Activated CD4-positive, CD25-positive, alpha-beta regulatory T cell treated with anti-CD3 and anti-CD28 coated beads, Interleukin-2, amount 50 U/mL, for 16 hours (primary cell): ENCODE data around the gene LYL1.
"Not testable (repeated sequence)": the region's sequence is repeated elsewhere in the genome, so short reads cannot be mapped to it uniquely, and the experiment has no call there.

Source experiments
- DNase-seq: peaks from one replicate; pipeline ENCODE4 v3.0.0-alpha.2; 2020; ENCODE audit warnings: low read depth, low spot score

Gene LYL1

GRCh38 chr19:13102666-13103580, at the start of gene LYL1:
TSS of gene LYL1 (minus strand) at chr19:13102858. CDS start at chr19:13101171, 1,687 bp downstream.
- DNase-seq, result no peak

GRCh38 chr19:13151605-13152355, 49.1 kb upstream of the LYL1 start:
- peak; percentile 92 for DNase-seq

DNA sequence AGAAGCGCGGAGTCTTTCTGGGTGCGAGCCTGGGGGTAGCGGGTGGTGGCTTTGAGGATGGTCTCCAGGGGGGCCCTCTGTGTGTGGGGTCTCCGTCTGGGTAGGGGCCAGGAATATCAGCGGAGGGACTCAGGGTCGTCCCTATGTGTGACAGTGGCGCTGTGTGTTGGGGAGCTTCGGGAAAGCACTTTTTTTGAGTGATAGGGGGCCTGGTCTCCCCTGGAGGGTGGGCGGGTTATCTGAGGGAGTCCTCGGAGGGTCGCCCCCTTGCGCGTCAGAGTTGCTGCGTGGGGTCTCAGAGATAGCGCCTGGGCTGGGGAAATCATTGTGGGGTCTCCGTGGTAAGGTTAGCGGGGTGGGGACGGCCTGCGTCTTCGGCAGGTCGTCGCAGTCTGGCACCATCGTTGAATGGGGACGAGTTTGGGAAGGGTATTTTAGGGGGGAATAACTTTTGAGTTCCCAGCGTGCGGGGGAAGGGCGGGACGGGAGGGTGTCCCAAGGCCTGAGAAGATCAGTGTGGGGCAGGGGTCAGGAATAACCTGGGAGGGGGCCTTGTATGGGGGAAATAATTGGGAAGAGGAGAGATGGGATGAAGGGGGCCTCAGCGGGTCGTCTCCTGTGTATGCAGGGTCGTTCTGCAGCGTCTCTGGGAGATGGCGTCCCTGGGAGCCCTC, 48.4 kb upstream of the LYL1 start:
- DNase-seq, result no peak

DNA sequence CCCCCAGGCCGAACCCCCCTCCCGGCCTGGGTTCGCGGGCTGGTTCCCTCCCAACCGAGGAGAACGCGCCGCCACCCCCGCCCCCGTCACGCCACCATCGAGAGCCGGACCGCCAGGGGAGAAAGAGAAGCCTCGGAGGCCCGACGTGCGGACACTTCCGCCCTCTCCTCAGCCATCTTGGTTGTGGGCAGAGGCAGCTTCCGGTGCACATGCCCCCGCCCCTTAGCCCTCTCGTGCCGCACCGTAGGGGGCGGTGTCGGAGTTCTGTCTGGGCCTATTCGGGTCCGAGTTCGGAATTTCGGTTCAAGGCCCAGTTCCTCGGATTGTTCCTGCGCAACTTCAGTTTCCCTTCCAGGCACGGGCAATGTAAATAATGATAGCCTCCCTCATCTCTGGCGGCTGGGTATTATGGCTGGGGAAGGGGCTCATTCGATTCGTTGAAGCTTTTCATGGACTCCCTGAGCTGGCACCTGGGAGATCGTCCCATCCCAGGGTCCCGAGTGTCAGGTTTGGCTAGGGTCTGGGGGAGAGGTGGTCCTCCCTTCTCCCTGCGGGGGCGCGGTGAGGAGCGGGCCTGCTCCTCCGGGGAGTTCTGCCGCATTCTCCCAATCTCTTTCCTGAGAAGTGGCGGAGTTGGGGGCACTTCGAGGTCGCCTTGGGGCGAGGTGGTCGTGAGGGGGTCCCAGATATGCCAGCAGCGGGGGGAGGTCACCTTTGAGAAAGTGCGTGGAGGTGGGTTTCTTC, 47.7 kb upstream of the LYL1 start, which contains the start of the genes IER2 and STX10:
Gene IER2 (plus strand): TSS at position 225 of the 744 bp plus-strand sequence. CDS start 2,776 bp downstream, outside the sequence.
Gene STX10 (minus strand): TSS at position 189 of the 744 bp plus-strand sequence. CDS start 202 bp downstream, outside the sequence.
- DNase-seq, result peak; percentile 85

- DNase-seq, result no peak
Measured at GRCh38 chr19:13149628-13150186, 47.0 kb upstream of the LYL1 start.

DNA sequence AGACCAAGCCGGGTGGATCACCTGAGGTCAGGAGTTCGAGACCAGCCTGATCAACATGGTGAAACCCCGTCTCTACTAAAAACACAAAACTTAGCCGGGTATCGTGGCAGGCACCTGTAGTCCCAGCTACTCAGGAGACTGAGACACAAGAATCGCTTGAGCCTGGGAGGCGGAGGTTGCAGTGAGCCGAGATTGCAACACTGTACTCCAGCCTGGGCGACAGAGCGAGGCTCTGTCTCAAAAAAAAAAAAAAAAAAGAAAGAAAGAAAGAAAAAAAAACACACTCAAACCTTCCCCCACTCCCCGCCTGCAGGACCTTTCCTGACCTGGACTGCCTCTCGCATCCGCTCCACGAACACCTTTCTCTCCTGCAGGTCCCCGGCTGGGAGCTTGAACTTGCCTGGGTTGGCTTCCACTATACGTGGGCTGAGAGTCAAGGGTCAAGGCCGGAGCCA, 46.5 kb upstream of the LYL1 start:
- not testable (repeated sequence) for DNase-seq

DNA sequence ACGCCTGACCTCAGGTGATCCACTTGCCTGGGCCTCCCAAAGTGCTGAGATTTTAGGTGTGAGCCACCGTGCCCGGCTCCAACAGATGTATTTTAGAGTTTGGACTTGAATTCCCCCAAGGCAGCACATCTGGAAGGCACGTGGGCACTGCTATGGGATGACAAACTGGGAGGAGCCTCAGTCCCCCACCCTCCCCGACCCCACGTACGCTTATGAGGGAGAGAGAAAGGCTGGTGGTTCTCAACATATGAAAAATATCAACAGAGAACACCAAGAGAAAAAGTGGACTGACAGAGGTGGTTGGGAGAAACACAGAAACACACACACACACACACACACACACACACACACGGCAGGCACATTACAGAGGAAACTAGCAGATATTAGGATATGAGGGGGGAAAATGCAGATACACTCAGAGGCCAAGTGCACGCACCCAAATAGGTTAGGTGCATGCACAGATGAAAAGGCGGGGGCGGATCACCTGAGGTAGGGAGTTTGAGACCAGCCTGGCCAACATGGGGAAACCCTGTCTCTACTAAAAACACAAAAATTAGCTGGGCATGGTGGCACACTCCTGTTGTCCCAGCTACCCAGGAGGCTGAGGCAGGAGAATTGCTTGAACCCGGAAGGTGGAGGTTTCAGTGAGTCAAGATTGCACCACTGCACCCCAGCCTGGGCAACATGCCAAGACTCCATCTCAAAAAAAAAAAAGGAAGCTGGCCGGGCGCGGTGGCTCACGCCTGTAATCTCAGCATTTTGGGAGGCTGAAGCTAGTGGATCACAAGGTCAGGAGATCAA, 44.3 kb upstream of the LYL1 start:
- DNase-seq, result no peak

- DNase-seq, result no peak
Measured at GRCh38 chr19:13139633-13140311, 37.1 kb upstream of the LYL1 start.

- no peak for DNase-seq
Measured at GRCh38 chr19:13138916-13139198, 36.2 kb upstream of the LYL1 start.

GRCh38 chr19:13138171-13138915, 35.7 kb upstream of the LYL1 start:
- no peak for DNase-seq

GRCh38 chr19:13137290-13137794, 34.7 kb upstream of the LYL1 start:
- DNase-seq, result no peak

DNA sequence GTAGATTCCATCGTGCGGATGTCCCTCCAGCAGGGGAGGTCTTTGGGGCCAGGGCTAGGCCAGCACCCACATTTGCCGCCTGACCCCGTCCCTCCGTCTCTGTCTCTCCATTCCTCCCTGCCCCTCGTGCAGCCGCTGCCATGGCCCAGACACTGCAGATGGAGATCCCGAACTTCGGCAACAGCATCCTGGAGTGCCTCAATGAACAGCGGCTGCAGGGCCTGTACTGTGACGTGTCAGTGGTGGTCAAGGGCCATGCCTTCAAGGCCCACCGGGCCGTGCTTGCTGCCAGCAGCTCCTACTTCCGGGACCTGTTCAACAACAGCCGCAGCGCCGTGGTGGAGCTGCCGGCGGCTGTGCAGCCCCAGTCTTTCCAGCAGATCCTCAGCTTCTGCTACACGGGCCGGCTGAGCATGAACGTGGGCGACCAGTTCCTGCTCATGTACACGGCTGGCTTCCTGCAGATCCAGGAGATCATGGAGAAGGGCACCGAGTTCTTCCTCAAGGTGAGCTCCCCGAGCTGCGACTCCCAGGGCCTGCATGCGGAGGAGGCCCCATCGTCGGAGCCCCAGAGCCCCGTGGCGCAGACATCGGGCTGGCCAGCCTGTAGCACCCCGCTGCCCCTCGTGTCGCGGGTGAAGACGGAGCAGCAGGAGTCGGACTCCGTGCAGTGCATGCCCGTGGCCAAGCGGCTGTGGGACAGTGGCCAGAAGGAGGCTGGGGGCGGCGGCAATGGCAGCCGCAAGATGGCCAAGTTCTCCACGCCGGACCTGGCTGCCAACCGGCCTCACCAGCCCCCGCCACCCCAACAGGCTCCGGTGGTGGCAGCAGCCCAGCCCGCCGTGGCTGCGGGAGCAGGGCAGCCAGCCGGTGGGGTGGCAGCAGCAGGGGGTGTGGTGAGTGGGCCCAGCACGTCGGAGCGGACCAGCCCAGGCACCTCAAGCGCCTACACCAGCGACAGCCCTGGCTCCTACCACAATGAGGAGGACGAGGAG, 32.7 kb upstream of the LYL1 start:
- no peak for DNase-seq

DNA sequence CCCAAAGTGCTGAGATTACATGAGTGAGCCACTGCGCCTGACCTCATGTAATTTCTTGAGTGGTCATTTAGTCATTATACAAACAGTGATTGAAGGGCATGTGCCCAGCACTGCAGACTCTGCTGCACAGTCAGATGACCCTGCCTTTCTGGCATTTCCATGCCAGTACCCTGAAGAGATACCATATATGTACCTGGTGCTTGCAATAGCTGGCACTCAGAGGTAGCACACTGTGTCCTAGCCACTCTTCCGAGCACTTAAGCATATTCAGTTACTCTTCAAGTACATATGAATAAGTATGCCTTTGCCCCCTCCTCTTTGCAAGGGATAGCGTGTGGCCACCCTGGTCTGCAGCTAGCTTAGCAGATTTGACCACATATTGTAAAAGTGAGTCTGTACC, 32.0 kb upstream of the LYL1 start:
- no peak for DNase-seq

DNA sequence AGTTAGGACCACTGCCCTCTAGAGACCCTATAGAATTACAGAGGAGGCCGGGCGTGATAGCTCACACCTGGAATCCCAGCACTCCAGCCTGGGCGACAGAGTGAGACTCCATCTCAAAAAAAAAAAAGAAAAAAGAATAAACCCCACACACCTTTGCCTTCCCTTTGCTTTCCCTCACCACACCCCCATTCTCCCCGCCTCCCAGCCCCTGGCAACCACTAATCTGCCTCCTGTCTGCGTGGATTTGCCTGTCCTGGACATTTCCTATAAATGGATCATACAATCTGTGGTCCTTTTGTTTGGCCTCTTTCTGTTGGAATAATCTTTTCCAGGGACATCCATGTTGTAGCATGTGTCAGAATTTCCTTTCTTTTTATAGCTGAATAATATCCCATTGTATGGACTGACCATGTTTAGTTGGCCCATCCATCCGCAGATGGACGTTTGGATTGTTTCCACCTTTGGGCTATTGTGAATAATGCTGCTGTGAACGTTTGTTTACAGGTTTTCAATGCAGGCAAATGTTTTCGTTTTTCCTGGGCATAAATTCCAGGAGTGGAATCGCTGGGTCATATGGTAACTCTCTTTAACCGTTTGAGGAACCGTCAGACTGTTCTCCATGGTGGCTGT, 30.7 kb upstream of the LYL1 start:
- no peak for DNase-seq

- DNase-seq, result no peak
Measured at GRCh38 chr19:13132471-13133180, 30.0 kb upstream of the LYL1 start.

DNA sequence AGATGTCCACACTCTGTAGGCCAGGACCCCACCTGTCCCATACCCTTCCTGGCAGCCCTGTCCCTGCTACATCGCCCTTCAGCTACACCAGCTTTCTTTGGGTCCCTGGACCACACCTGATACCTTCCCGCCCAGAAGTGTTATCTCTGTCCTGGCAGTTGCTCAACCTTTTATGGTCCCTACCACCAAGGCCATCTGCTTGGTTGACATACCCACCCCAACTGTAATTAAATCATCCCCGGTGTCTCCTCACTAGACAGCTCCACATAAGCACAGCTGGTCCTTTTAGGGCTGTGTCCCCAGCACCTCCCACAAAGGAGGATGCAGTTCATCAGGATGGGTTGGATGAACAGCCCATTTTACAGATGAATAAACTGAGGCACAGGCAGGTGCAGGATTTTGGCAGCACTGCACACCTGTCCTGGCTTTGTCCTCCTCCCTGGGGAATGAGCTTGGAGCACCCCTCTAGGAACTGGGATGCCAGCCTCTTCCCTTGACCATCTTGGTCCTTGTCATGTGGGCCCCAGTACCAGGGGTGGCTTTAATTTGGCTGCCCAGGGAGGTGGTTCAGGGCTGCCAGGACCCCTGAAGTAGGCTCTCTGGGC, 28.3 kb upstream of the LYL1 start:
- no peak for DNase-seq
